IMR-90 (cell line): ENCODE results near the gene FMN2.

Source experiments
- CEBPB ChIP-seq: IDR thresholded peaks from 2 replicates; pipeline ENCODE4 v1.6.1; 2012; ENCODE audit warnings: low read depth, low read length, improper control_type of control experiment
- CHD1 ChIP-seq: IDR thresholded peaks from 2 replicates; pipeline ENCODE4 v1.6.1; 2012; ENCODE audit warnings: low read depth, low read length, improper control_type of control experiment
- FOS ChIP-seq: fragments of 150-350 bp; IDR thresholded peaks from 2 replicates; pipeline ENCODE4 v1.6.1; 2016; ENCODE audit warnings: low read depth, low read length
- MAFK ChIP-seq: IDR thresholded peaks from 2 replicates; pipeline ENCODE4 v1.6.1; 2012; ENCODE audit warnings: low read depth, low read length, improper control_type of control experiment
- NFE2L2 ChIP-seq: fragments of 150-350 bp; IDR thresholded peaks from 2 replicates; pipeline ENCODE4 v1.6.1; 2016; ENCODE audit warnings: low read depth, mild to moderate bottlenecking, low read length
- POLR2A ChIP-seq: IDR thresholded peaks from 2 replicates; pipeline ENCODE4 v1.6.1; 2012; ENCODE audit warnings: mild to moderate bottlenecking, low read depth, low read length
- RFX5 ChIP-seq: IDR thresholded peaks from 2 replicates; pipeline ENCODE4 v1.8.0; 2012; ENCODE audit warnings: low read depth, mild to moderate bottlenecking, low read length, moderate library complexity
- SMC3 ChIP-seq: fragments of 150-350 bp; IDR thresholded peaks from 2 replicates; pipeline ENCODE4 v1.6.1; 2016; ENCODE audit warnings: low read depth, mild to moderate bottlenecking, antibody characterized with exemption, low read length, moderate library complexity
- TF ChIP-seq, protein P1 (sequence below): conservative IDR thresholded peaks from 2 replicates; pipeline ENCODE4 v1.5.1; 2012; ENCODE audit warnings: mild to moderate bottlenecking, low read depth, low read length, improper control_type of control experiment
- TF ChIP-seq, protein P2 (sequence below): fragments of 150-350 bp; IDR thresholded peaks from 2 replicates; pipeline ENCODE4 v1.6.1; 2017; ENCODE audit warnings: mild to moderate bottlenecking, antibody characterized with exemption, low read length, low read depth
- TF ChIP-seq, protein P3 (sequence below): fragments of 150-350 bp; IDR thresholded peaks from 2 replicates; pipeline ENCODE4 v1.6.1; 2016; ENCODE audit warnings: low read depth, mild to moderate bottlenecking, low read length, moderate library complexity, borderline replicate concordance

DNA sequence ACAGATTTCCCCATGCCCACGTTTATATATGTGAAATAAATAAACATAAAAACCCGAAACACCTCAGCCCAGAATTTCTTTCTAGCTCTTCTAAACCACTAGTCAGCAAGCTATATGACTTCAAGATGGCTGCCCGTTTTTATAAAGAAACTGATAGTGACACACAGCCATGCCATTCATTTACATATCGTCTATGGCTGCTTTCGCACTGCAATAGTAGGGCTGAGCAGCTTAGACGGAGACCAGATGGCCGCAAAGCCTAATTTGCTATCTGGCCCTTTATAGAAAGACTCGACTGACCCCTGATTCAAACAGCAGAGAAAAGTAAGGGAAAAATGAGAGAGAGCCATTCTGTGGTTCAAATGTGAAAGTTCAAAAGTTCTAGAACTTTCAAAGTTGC, 45.7 kb upstream of the FMN2 start:
- TF ChIP-seq CEBPB (no peak), MAFK (no peak), NFE2L2 (no peak), SMC3 (no peak), POLR2A (no peak), FOS (no peak), RFX5 (no peak), CHD1 (no peak)
- TF ChIP-seq, protein P1, sequence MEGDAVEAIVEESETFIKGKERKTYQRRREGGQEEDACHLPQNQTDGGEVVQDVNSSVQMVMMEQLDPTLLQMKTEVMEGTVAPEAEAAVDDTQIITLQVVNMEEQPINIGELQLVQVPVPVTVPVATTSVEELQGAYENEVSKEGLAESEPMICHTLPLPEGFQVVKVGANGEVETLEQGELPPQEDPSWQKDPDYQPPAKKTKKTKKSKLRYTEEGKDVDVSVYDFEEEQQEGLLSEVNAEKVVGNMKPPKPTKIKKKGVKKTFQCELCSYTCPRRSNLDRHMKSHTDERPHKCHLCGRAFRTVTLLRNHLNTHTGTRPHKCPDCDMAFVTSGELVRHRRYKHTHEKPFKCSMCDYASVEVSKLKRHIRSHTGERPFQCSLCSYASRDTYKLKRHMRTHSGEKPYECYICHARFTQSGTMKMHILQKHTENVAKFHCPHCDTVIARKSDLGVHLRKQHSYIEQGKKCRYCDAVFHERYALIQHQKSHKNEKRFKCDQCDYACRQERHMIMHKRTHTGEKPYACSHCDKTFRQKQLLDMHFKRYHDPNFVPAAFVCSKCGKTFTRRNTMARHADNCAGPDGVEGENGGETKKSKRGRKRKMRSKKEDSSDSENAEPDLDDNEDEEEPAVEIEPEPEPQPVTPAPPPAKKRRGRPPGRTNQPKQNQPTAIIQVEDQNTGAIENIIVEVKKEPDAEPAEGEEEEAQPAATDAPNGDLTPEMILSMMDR: no peak
- TF ChIP-seq, protein P2, sequence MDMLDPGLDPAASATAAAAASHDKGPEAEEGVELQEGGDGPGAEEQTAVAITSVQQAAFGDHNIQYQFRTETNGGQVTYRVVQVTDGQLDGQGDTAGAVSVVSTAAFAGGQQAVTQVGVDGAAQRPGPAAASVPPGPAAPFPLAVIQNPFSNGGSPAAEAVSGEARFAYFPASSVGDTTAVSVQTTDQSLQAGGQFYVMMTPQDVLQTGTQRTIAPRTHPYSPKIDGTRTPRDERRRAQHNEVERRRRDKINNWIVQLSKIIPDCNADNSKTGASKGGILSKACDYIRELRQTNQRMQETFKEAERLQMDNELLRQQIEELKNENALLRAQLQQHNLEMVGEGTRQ: no peak
- TF ChIP-seq, protein P3, sequence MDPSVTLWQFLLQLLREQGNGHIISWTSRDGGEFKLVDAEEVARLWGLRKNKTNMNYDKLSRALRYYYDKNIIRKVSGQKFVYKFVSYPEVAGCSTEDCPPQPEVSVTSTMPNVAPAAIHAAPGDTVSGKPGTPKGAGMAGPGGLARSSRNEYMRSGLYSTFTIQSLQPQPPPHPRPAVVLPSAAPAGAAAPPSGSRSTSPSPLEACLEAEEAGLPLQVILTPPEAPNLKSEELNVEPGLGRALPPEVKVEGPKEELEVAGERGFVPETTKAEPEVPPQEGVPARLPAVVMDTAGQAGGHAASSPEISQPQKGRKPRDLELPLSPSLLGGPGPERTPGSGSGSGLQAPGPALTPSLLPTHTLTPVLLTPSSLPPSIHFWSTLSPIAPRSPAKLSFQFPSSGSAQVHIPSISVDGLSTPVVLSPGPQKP: no peak
